ENCODE data around the gene BZW1.

The BZW1 gene

DNA sequence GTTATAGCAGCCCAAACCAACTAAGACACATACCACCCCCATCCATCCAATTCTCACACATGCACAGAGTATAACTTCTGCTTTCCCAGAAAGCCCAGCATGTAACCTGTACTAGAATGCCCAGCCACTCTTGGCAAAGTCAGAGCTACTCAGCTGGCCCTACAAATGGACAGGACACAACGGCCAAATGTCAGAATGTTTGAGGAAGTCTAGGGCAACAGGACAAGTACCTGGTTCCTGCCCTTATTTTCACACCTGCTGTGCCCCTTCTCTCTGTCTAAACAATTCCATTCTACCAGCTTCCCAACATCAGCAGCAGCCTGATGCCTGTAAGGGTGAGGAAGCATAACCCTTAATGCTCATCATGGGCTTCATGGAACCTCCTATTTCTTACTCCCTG lies 15.1 kb upstream of the BZW1 start:
- Histone ChIP-seq H3K4me2 (ENCODE audit: low read depth, low read length) (no peak overlapping the region), H3K4me1 (ENCODE audit: low read length) (no peaks in the 10 kb centered on the region), H3K27me3 (replicated peaks; ENCODE audit: insufficient read depth, low read length) (no peaks in the 10 kb centered on the region), H3F3A (ENCODE audit: insufficient read depth, low read length) (no peaks in the 10 kb centered on the region), H3K79me2 (ENCODE audit: low read length) (no peaks in the 10 kb centered on the region), H3K4me3 (ENCODE audit: low read length) (no peak overlapping the region), H3K9me2 (replicated peaks; ENCODE audit: insufficient read depth, low read length) (no peaks in the 10 kb centered on the region), H3K36me3 (replicated peaks; ENCODE audit: insufficient read depth, low read length) (no peaks in the 10 kb centered on the region), H3K27ac (ENCODE audit: low read length) (no peak overlapping the region), H3K9ac (ENCODE audit: low read length) (no peak overlapping the region), H4K20me1 (ENCODE audit: insufficient read depth, low read length) (no peaks in the 10 kb centered on the region), H3K9me3 (replicated peaks; ENCODE audit: insufficient read depth, low read length) (no peaks in the 10 kb centered on the region), H2AFZ (ENCODE audit: low read length) (no peak overlapping the region)
- DNase-seq = no peak
- no peak for TF ChIP-seq EZH2 (optimal IDR thresholded peaks at IDR 0.05; ENCODE audit: low read depth, low read length)
- TF ChIP-seq, protein P1, sequence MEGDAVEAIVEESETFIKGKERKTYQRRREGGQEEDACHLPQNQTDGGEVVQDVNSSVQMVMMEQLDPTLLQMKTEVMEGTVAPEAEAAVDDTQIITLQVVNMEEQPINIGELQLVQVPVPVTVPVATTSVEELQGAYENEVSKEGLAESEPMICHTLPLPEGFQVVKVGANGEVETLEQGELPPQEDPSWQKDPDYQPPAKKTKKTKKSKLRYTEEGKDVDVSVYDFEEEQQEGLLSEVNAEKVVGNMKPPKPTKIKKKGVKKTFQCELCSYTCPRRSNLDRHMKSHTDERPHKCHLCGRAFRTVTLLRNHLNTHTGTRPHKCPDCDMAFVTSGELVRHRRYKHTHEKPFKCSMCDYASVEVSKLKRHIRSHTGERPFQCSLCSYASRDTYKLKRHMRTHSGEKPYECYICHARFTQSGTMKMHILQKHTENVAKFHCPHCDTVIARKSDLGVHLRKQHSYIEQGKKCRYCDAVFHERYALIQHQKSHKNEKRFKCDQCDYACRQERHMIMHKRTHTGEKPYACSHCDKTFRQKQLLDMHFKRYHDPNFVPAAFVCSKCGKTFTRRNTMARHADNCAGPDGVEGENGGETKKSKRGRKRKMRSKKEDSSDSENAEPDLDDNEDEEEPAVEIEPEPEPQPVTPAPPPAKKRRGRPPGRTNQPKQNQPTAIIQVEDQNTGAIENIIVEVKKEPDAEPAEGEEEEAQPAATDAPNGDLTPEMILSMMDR (IDR thresholded peaks at IDR 0.05; ENCODE audit: low read length) = no peak
- TF ChIP-seq EZH2phosphoT487 (IDR thresholded peaks at IDR 0.05; ENCODE audit: low read length) = no peak

DNA sequence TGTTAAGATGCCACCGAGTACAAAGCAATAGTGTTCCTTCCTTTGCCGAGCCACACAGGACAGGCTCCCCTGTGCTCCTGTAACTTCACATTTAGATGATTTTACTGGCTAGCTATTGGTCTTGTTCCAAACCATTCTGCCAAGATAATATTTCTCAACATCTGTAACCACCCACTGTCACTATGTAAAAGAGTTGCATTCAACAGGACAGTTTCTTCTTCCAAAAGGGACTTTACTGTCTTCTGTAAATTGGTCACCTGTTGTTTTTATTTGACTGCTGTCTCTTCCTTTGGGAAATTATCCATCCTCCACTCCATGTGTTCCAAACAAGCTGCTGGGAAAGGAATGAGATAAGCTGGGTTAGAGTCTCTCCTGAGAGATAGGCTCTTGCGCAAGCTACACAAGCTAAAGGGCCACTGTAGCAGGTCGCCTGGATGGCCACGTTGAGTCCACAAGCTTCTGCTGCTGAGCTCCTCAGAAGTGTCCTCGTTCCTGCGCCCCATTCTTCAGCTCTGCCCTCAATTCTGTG lies 14.4 kb upstream of the BZW1 start:
- no peaks in the 10 kb centered on the region for H3K27me3 ChIP-seq (replicated peaks; ENCODE audit: insufficient read depth, low read length)
- no peaks in the 10 kb centered on the region for H3F3A ChIP-seq (ENCODE audit: insufficient read depth, low read length)
- H3K4me3 ChIP-seq (ENCODE audit: low read length) = no peak overlapping the region
- H3K4me2 ChIP-seq (ENCODE audit: low read depth, low read length) = no peak overlapping the region
- no peak for DNase-seq
- no peaks in the 10 kb centered on the region for H3K36me3 ChIP-seq (replicated peaks; ENCODE audit: insufficient read depth, low read length)
- H4K20me1 ChIP-seq (ENCODE audit: insufficient read depth, low read length) = no peaks in the 10 kb centered on the region
- no peak overlapping the region for H2AFZ ChIP-seq (ENCODE audit: low read length)
- no peaks in the 10 kb centered on the region for H3K4me1 ChIP-seq (ENCODE audit: low read length)
- H3K9ac ChIP-seq (ENCODE audit: low read length) = no peak overlapping the region
- no peaks in the 10 kb centered on the region for H3K79me2 ChIP-seq (ENCODE audit: low read length)
- no peak overlapping the region for H3K27ac ChIP-seq (ENCODE audit: low read length)
- H3K9me2 ChIP-seq (replicated peaks; ENCODE audit: insufficient read depth, low read length) = no peaks in the 10 kb centered on the region
- TF ChIP-seq, protein P1 (IDR thresholded peaks at IDR 0.05; ENCODE audit: low read length) = no peak
- TF ChIP-seq EZH2 (optimal IDR thresholded peaks at IDR 0.05; ENCODE audit: low read depth, low read length) (no peak), EZH2phosphoT487 (IDR thresholded peaks at IDR 0.05; ENCODE audit: low read length) (no peak)
- H3K9me3 ChIP-seq (replicated peaks; ENCODE audit: insufficient read depth, low read length) = no peaks in the 10 kb centered on the region

GRCh38 chr2:200798514-200798913 lies 13.2 kb upstream of the BZW1 start:
- no peaks in the 10 kb centered on the region for H3K4me1 ChIP-seq (ENCODE audit: low read length)
- H3K4me3 ChIP-seq (ENCODE audit: low read length) = no peak overlapping the region
- no peak overlapping the region for H3K27ac ChIP-seq (ENCODE audit: low read length)
- no peak overlapping the region for H3K9ac ChIP-seq (ENCODE audit: low read length)
- no peak for DNase-seq
- H3K79me2 ChIP-seq (ENCODE audit: low read length) = no peaks in the 10 kb centered on the region
- no peaks in the 10 kb centered on the region for H3K9me2 ChIP-seq (replicated peaks; ENCODE audit: insufficient read depth, low read length)
- no peaks in the 10 kb centered on the region for H3F3A ChIP-seq (ENCODE audit: insufficient read depth, low read length)
- no peaks in the 10 kb centered on the region for H3K9me3 ChIP-seq (replicated peaks; ENCODE audit: insufficient read depth, low read length)
- no peaks in the 10 kb centered on the region for H3K36me3 ChIP-seq (replicated peaks; ENCODE audit: insufficient read depth, low read length)
- no peaks in the 10 kb centered on the region for H3K27me3 ChIP-seq (replicated peaks; ENCODE audit: insufficient read depth, low read length)
- TF ChIP-seq EZH2 (optimal IDR thresholded peaks at IDR 0.05; ENCODE audit: low read depth, low read length) (no peak), EZH2phosphoT487 (IDR thresholded peaks at IDR 0.05; ENCODE audit: low read length) (no peak)
- TF ChIP-seq, protein P1 (IDR thresholded peaks at IDR 0.05; ENCODE audit: low read length) = no peak
- no peak overlapping the region for H3K4me2 ChIP-seq (ENCODE audit: low read depth, low read length)
- no peak overlapping the region for H2AFZ ChIP-seq (ENCODE audit: low read length)
- H4K20me1 ChIP-seq (ENCODE audit: insufficient read depth, low read length) = no peaks in the 10 kb centered on the region

Measured in MM.1S (cell line).